Posterior cingulate gyrus (tissue), 11 donors: ENCODE measurements around the gene KEL.

Experiments used
- DNase-seq, 10 donors: peaks; one replicate each; pipeline versions ENCODE4 v3.0.0 to v3.0.0-alpha.2; 2020 to 2021; ENCODE audit warnings: mixed read lengths in 3 of 10
- intact Hi-C: fragments of 100-400 bp; cut with DNase I; formaldehyde crosslinking; loops from one replicate; pipeline ENCODE4 v1.15.1; 2023

KEL gene

GRCh38 chr7:142964502-142965246, 2.5 kb upstream of the KEL start:
- intact Hi-C loops: no loop called here
- DNase-seq: no peak

DNA sequence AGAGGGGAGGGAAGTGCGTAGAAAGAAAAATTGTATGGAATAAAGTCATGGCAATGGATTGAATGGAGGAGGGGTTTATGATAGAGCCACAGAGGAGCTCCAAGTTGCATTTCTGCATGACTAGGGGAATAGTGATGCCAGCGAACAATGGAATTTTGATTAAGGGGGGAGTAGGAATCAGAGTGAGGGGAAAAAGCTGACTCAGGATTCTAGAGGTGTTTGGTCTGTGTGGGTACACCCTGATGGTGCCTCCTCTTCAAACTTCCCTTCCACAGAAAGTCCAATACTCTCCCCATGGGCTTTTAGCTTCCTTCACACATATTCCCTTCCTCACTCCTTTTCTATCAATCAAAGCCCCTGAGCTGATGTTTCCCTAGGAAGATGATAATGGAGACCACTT, 1.8 kb upstream of the KEL start:
- intact Hi-C loops: no loop called here
- no peak for DNase-seq

DNA sequence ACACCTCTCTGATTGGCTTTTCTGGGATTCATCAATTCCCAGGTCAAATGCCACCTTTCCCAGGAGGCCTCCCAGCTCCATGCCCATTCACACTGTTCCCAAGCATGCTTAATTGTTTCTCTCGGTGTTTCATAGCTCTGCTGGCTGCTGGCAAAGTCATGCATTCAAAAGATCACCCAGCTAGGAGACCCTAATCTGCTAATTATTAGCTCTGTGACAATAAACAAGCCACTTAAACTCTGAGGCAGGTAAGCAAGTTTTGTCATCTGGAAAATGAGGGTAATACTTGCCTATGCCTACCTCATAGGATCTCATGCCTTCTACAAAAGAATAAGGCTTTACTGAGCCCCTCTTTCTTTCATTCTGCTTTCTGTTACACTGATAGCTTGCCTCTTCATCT, 828 bp upstream of the KEL start:
- no peak for DNase-seq
- intact Hi-C loops: no loop called here

DNA sequence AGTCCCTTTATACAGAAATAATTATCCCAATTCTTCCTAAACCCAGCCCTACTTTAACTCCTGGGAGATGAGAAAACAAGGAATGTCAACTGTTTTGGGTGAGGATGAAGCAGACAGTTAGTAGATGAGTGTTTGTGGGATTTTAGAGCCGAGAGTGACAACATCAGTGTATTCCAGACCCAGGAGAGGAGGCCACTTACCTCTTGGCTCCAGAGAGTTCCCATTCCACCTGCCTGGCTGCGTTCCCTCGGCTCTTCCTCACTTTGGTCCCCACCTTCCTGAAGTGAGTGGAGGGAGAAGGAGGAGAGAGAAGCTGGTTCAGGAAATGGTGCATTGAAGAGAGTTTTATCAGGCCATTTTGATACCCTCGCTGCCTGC, 579 bp downstream of the KEL start:
- intact Hi-C loops: no loop called here
- no peak for DNase-seq

- DNase-seq: no peak
- intact Hi-C loops: no loop called here
Observed at GRCh38 chr7:142960955-142961512, 1.1 kb downstream of the KEL start.

DNA sequence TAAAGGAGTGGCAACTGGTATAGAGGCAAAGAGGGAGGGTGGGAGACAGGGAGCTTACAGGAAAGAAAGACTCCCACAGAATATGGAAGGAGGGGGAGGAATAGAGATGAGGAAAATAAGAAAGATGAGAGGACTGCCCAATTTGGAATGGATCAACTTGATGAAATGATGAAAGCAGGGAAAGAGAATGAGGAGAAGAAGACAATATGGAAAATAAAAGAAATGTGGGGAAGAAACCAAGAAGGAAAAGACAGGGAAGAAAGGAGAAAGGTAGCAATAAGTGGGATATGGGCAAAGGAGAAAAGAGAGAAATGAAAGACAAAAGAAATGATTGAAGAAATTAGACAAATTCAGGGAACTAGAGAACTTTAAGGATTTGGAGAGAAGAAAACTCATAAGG, 3.0 kb downstream of the KEL start:
- intact Hi-C loops: no loop called here
- DNase-seq: no peak

DNA sequence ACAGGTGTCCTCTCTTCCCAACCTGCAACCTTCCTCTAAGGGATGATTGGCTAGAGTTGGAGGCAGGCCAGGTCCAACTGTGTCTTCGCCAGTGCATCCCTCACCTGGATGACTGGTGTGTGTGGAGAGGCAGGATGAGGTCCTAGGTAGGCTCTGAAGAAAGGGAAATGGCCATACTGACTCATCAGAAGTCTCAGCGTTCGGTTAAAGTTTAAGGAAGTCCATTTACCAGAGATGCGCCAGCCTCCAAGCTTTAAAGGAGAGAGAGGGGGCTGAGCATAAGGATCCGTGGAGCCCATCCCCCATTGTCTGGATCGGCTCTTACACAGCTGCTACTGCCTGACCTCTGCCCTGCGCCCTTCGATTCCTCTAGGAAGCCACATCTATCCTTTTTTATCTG, 4.4 kb downstream of the KEL start:
- intact Hi-C loops: no loop called here
- DNase-seq: peak in 1 of 10 donors; percentile 57

DNA sequence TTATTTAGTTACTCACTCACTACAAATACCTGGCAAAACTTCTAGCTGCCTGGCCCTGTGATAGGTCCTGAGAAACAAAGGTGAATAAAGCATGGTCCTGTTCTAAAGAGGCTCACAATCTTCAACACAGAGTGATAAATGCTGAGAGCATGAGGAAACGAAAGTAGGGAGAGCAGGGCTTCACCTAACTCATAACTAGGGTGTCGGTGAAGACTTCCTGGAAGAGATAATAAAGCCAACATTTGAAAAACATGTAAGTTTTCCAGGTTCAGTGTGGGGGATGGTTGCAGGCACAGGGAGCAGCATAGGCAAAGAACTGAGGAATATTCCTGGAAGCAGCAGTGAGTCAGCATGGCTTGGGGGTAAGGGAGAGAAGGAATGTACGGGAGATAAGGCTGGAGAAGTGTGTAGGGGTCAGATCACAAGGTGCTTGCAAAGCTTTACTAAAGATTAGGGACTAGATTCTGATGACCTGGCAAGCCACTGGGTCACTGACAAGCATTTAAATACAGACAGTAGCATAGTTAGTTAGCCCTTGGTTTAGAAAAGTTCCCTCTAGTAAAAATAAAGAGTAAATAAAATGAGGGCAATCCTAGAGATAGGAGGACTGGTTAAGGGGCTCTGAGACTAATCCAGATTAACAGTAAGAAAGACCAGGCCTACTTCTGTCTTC, 5.1 kb downstream of the KEL start:
- no peak for DNase-seq
- intact Hi-C loops: no loop called here

- intact Hi-C loops: no loop called here
- no peak for DNase-seq
Observed at GRCh38 chr7:142954680-142955268, 7.4 kb downstream of the KEL start.

DNA sequence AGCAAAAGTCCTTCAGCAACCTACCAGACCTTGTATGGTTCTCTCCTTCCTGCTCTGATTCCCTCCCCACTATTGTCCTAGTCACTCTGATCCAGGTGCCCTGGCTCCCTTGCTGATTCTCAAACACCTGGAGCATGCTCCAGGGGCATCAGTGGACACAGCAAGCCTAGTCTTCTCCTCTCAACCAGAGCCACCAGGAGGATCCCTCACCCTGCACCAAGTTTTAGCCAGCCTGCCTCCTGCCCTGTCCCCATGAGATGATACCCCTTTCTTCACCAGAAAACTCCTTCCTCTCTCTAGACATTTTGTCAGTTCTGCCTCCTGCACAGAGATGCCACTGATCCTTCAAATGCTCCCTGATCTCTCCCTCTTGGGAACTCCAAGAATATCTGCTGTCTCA, 11.9 kb downstream of the KEL start:
- no peak for DNase-seq
- intact Hi-C loops: no loop called here

GRCh38 chr7:142948603-142949002, 13.6 kb downstream of the KEL start:
- DNase-seq: no peak
- intact Hi-C loops: no loop called here

- intact Hi-C loops: no loop called here
- DNase-seq: no peak
Observed at GRCh38 chr7:142945001-142945400, 17.2 kb downstream of the KEL start.

- DNase-seq: no peak
- intact Hi-C loops: no loop called here
Observed at GRCh38 chr7:142943706-142944268, 18.4 kb downstream of the KEL start.

GRCh38 chr7:142942746-142943145, 19.4 kb downstream of the KEL start:
- intact Hi-C loops: no loop called here
- no peak for DNase-seq

DNA sequence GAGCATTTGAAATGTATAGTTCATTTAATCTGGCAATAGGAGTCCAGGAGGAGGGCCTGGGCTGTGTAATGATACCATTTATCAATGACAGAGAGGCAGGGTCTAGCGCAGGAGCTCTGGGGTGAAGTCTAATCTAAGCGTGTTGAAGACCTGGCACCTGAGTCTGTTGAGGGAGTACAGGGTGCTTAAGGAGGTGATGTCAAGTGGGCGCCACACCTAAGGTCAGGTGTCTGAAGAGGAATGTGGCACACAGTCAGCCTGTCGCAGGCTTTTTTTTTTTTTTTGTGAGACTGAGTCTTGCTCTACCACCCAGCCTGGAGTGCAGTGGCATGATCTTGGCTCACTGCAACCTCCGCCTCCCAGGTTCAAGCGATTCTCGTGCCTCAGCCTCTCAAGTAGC, 20.6 kb downstream of the KEL start:
- no peak for DNase-seq
- intact Hi-C loops: no loop called here

- DNase-seq: no peak
- intact Hi-C loops: no loop called here
Observed at GRCh38 chr7:142940966-142941535, 21.1 kb downstream of the KEL start.

- DNase-seq: no peak
- intact Hi-C loops: no loop called here
Observed at GRCh38 chr7:142939226-142939910, 22.8 kb downstream of the KEL start, which contains the start of gene LLCFC1. Gene LLCFC1, plus strand, starts transcription at chr7:142939484. Its CDS starts 138 bp downstream, at chr7:142939622.

GRCh38 chr7:142938611-142939010, 23.6 kb downstream of the KEL start:
- intact Hi-C loops: no loop called here
- DNase-seq: no peak

- DNase-seq: no peak
- intact Hi-C loops: no loop called here
Observed at GRCh38 chr7:142935941-142936565, 26.1 kb downstream of the KEL start.

GRCh38 chr7:142934056-142934455, 28.1 kb downstream of the KEL start:
- DNase-seq: no peak
- intact Hi-C loops: no loop called here
